ENCODE data around the gene RETREG3.

The RETREG3 gene

GRCh38 chr17:42577532-42578281 lies 31.5 kb downstream of the RETREG3 start, which contains the start of gene PSMC3IP:
TSS of gene PSMC3IP (minus strand) at chr17:42577729. CDS start at chr17:42577686, 43 bp downstream.
- in situ Hi-C loops (cut with HindIII; ENCODE audit: low sequenced_read_pairs): loop anchor here (10.0 kb wide), 1 partner anchor 107 kb away; the partner anchor contains the start of genes CCR10 and CNTNAP1

DNA sequence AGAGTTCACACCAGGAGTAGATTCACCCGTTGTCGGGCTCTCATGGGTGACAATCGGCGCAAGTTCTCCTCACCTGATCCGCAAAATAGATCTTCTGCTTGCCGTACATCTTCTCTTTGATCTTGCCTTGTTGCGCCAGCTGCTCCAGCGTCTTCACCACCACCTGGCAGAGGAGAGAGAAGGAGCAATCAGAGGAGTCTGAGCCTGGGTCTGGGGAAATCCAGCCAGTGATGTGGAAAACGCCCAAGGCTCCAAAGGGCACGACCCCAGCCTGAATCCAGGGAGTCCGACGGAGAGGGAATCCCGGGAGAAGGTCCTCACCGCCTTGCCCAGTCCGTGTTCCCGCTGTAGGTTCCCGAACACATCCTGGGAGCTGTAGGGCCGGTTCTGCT lies 32.0 kb downstream of the RETREG3 start:
- in situ Hi-C loops (cut with HindIII; ENCODE audit: low sequenced_read_pairs): loop anchor here (10.0 kb wide), 1 partner anchor 108 kb away; the partner anchor contains the start of genes CCR10 and CNTNAP1

- in situ Hi-C loops (cut with HindIII; ENCODE audit: low sequenced_read_pairs): loop anchor here (10.0 kb wide), 1 partner anchor 110 kb away; the partner anchor contains the start of genes CCR10 and CNTNAP1
Measured at GRCh38 chr17:42574463-42574862, 34.7 kb downstream of the RETREG3 start.

DNA sequence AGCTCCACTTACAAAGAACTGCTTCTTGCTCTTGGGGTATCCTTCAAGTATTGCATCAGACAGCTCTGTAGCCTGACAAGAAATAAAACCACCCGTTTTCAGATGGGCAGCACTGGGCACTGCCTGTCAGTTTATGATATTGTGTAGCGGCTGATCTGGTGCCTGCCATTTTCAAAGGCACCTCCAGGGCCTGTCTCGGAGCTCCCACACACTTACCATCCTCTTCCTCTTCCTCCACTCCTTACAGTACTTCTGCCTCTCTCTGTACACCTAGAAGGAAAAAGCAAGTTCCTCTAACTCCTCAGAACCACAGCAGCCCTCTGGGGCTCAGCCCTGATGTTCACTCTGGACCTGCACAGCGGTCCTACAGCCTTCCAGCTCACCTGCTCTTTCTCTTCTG lies 36.1 kb downstream of the RETREG3 start:
- in situ Hi-C loops (cut with HindIII; ENCODE audit: low sequenced_read_pairs): loop anchor here (10.0 kb wide), 1 partner anchor 112 kb away; the partner anchor contains the start of genes CCR10 and CNTNAP1

GRCh38 chr17:42571435-42572225 lies 37.5 kb downstream of the RETREG3 start:
- in situ Hi-C loops (cut with HindIII; ENCODE audit: low sequenced_read_pairs): loop anchor here (10.0 kb wide), 1 partner anchor 113 kb away; the partner anchor contains the start of genes CCR10 and CNTNAP1

DNA sequence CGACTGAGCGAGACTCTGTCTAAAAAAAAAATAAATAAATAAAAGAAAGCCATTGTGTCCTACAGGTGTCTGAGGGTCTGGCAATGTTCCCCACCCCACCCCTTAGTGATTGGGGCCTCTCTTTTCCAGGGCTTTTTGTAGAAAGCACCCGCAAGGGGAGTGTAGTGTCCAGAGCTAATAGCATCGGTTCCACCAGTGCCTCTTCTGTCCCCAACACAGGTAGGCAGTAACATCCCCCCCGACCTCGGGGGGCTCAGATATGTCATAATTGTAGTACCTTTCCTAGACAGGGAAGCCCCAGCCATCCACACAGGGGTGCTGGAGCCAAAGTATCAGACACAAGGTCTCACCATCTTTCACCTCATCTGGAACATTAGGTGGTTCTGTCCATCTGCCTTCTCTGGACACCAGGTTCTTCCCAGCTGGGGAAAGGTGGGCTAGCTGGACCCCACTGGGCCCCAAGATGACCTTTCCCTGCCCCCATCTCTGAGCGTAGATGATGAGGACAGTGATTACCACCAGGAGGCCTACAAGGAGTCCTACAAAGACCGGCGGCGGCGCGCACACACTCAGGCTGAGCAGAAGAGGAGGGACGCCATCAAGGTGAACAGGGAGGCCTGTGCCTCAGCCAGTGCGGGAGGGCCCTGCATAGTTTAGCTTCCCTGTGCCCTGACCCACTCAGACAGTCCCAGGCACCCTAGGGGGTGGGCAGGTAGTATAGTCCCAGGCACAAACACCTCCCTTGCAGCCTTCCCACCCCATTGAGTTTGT lies 40.6 kb downstream of the RETREG3 start:
- in situ Hi-C loops (cut with HindIII; ENCODE audit: low sequenced_read_pairs): no loop called here

DNA sequence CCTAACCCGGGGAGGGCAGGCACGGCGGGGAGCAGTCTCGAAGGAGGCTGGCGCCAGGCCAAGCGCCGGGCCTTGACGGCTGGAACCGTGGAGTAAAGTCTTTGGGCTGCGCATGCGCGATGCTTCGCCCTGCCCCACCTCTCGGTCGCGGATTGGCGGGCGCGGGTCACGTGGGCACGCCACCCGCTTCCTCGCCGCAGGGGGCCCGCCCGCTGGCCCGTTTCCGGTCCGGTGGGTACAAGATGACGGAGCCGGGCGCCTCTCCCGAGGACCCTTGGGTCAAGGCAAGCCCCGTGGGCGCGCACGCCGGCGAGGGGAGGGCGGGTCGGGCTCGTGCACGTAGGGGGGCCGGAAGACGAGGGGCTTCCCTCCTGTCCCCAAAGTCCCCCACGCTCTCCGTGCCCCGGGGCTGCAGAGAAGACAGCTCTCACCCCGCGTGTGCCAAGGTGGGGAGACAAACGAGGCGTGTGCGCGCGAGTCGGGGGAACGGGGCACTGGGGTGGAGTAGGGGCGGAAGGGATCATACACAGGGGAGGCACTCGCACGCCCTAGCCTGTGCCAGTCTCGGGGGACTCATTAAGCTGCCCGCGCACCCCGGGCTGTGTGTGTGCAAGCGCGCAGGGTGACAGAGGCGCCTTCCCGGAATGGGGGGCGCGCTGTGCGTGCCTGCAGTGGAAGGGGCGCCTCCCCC lies 42.1 kb downstream of the RETREG3 start, which contains the start of gene MLX:
Gene MLX, plus strand, starts transcription at position 218 of the 691 bp plus-strand sequence. Its CDS starts 25 bp downstream, at position 243.
- in situ Hi-C loops (cut with HindIII; ENCODE audit: low sequenced_read_pairs): no loop called here

GRCh38 chr17:42566215-42566882 lies 42.8 kb downstream of the RETREG3 start:
- in situ Hi-C loops (cut with HindIII; ENCODE audit: low sequenced_read_pairs): no loop called here

- in situ Hi-C loops (cut with HindIII; ENCODE audit: low sequenced_read_pairs): no loop called here
Measured at GRCh38 chr17:42565523-42566214, 43.5 kb downstream of the RETREG3 start.

DNA sequence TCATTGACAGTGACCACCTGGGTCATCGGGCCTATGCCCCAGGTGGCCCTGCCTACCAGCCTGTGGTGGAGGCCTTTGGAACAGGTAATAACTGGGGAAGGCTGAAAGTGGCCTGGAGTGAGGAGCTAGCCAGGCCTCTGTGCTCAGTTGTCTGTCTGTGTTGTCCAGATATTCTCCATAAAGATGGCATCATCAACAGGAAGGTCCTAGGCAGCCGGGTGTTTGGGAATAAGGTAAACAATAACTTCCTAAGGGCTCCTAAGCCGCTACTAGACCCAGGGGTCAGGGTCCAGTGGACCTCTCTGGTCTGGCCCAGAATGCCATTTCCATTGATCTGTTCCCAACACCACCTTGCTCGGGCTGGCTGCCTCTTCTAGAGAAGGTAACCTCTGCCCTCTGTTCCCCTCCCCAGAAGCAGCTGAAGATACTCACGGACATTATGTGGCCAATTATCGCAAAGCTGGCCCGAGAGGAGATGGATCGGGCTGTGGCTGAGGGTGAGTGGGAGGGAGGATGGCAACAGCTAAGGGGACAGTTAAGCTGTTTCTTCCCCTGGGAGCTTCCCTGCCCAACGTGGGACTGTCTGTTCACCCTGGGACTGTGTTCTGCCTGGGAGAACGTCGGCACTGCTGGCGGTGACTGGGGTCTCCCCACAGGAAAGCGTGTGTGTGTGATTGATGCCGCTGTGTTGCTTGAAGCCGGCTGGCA lies 44.2 kb downstream of the RETREG3 start:
- in situ Hi-C loops (cut with HindIII; ENCODE audit: low sequenced_read_pairs): no loop called here

DNA sequence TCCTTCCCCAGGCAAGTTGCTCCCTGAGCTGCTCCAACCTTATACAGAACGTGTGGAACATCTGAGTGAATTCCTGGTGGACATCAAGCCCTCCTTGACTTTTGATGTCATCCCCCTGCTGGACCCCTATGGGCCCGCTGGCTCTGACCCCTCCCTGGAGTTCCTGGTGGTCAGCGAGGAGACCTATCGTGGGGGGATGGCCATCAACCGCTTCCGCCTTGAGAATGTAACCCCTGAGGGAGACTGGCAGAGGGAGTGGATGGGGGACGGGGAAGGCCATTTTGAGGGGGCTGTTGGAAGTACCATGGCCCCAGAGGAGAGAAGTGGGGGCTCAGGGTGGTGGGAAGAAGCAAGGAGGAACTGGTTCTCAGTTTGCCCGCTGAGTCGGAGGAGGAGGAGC lies 45.2 kb downstream of the RETREG3 start:
- in situ Hi-C loops (cut with HindIII; ENCODE audit: low sequenced_read_pairs): no loop called here

GRCh38 chr17:42563543-42563942 lies 45.6 kb downstream of the RETREG3 start:
- in situ Hi-C loops (cut with HindIII; ENCODE audit: low sequenced_read_pairs): no loop called here

GRCh38 chr17:42563143-42563509 lies 46.0 kb downstream of the RETREG3 start:
- in situ Hi-C loops (cut with HindIII; ENCODE audit: low sequenced_read_pairs): no loop called here

GRCh38 chr17:42562388-42563142 lies 46.6 kb downstream of the RETREG3 start:
- in situ Hi-C loops (cut with HindIII; ENCODE audit: low sequenced_read_pairs): no loop called here

DNA sequence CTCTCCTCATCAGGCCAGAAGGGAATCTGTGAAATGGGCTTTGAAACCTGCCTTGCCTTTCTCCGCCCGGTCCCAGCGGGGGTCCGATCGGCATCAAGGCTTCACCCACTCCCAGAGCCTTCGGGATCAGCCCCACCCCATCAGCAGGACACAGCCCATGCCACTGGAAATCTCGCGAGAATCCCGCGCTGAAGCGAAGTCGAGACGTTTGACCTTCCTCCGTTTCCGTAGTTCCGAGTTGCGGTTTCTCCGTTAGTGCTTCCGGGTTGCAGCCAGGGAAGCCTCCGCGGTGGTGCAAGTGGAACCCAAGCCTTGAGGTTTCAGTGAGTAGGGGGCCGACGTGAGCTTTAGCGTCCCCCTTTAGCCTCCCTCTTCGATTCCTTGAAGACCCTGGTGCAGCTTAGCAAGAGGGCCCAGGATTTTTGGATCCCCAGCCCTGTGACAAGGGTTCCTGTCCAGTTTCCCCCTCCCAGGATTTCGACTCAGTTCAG lies 47.2 kb downstream of the RETREG3 start, which contains the start of gene COASY:
Gene COASY, plus strand, starts transcription at position 252 of the 491 bp plus-strand sequence. CDS start 475 bp downstream, outside the sequence.
- in situ Hi-C loops (cut with HindIII; ENCODE audit: low sequenced_read_pairs): no loop called here

DNA sequence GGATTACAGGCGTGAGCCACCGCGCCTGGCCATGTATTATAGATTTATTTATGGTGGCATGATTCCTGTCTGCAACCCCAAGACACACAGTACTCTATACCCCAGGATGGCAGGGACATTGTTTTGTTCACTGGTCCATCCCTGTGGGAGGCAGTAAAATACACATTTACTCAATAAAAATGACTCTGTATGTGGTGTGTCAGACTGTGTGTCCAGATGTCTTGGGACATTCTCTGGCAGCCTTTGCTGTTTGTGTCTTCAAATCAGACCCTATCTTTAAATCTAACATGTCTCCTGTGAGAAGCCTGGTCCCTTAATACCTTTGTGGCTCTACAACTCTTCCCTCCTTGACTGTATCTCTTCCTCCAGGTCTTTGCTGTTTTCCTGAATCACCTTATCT lies 48.9 kb downstream of the RETREG3 start:
- in situ Hi-C loops (cut with HindIII; ENCODE audit: low sequenced_read_pairs): no loop called here

GRCh38 chr17:42559075-42559474 lies 50.1 kb downstream of the RETREG3 start:
- in situ Hi-C loops (cut with HindIII; ENCODE audit: low sequenced_read_pairs): no loop called here
